NB4 (cell line): Measurements from ENCODE around the gene KLC4.
"Not testable (repeated sequence)": the region's sequence is repeated elsewhere in the genome, so short reads cannot be mapped to it uniquely, and the experiment has no call there.

Experiments used
- DNase-seq: peaks from one replicate; pipeline ENCODE4 v3.0.0; 2010; ENCODE audit warnings: low read depth
- H3K4me3 ChIP-seq: one replicate; pipeline ENCODE4 v1.5.1; 2011; ENCODE audit warnings: mild to moderate bottlenecking, low read depth, low read length, moderate library complexity
- CTCF ChIP-seq: IDR thresholded peaks from one replicate; pipeline ENCODE4 v1.5.1; 2012; ENCODE audit warnings: low read depth, low read length
- MAX ChIP-seq: IDR thresholded peaks from 2 replicates; pipeline ENCODE4 v1.6.1; 2011; ENCODE audit warnings: low read depth, low read length
- MYC ChIP-seq: IDR thresholded peaks from 2 replicates; pipeline ENCODE4 v1.6.1; 2011; ENCODE audit warnings: low read depth, low read length
- POLR2A ChIP-seq: IDR thresholded peaks from 2 replicates; pipeline ENCODE4 v1.6.1; 2011; ENCODE audit warnings: mild to moderate bottlenecking; ENCODE audit not compliant: insufficient read length; ENCODE audit errors: extremely low read depth

The KLC4 gene

GRCh38 chr6:43113431-43114260 is 54.2 kb downstream of the KLC4 start:
- TF ChIP-seq MAX (no peak), MYC (no peak), CTCF (no peak), POLR2A (no peak)
- H3K4me3 ChIP-seq: no peak overlapping the region
- no peak for DNase-seq

DNA sequence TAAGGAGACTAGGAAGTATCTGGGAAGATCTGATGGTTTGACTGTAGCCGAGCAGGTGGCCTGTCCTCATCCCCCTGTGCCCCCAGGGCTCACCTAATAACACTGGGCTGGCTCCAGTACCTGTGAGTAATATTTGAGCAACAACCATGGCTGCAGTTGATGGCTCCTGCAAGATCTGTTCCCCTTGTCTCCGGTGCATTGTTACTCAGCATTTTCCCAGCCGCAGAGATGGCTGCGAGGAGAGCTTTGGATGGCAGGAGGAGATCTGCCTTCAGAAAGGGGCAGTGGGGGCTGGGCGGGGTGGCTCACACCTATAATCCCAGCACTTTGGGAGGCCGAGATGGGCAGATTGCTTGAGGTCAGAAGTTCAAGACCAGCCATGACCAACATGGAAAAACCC is 55.9 kb downstream of the KLC4 start:
- no peak for TF ChIP-seq CTCF
- TF ChIP-seq MAX: no peak
- TF ChIP-seq MYC: no peak
- TF ChIP-seq POLR2A: no peak
- H3K4me3 ChIP-seq: no peak overlapping the region
- no peak for DNase-seq

- not testable (repeated sequence) for DNase-seq, H3K4me3 ChIP-seq
Observed at GRCh38 chr6:43117466-43117865, 58.0 kb downstream of the KLC4 start.

DNA sequence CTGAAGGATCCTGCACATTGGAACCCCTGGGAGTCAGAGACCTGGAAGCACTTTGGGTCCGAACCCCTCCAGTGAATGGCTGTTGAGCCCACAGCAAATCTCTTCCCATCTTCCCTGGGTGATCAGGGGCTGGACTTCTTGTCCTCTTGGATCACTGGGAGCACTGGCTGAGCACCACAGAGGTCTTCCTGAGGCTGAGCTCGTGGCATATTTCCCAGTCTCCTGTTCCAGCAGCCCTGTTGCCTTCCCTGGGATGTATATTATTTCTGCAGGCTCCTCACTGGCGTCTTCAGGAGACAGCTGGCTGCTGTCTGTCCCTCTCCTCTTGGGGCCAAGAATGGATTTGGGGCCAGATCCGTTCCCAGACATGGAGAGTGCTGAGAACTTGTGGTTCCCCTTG is 60.1 kb downstream of the KLC4 start:
- TF ChIP-seq CTCF (no peak), MAX (no peak), MYC (no peak), POLR2A (no peak)
- no peak overlapping the region for H3K4me3 ChIP-seq
- no peak for DNase-seq

- DNase-seq: no peak
- TF ChIP-seq CTCF: no peak
- TF ChIP-seq POLR2A: no peak
- no peak for TF ChIP-seq MAX
- TF ChIP-seq MYC: no peak
- H3K4me3 ChIP-seq: no peak overlapping the region
Observed at GRCh38 chr6:43120101-43120763, 60.8 kb downstream of the KLC4 start.
